Stimulated activated CD8-positive, alpha-beta memory T cell treated with anti-CD3 and anti-CD28 coated beads, Interleukin-2, amount 100 ng/mL, for 1 hour (primary cell): ENCODE results near the gene TGFB1.
"Not testable (repeated sequence)": the region's sequence is repeated elsewhere in the genome, so short reads cannot be mapped to it uniquely, and the experiment has no call there.

Experiments used
- DNase-seq, 2 donors: peaks; one replicate each; pipeline ENCODE4 v3.0.0-alpha.2; 2020; ENCODE audit warnings: low read depth in 2 of 2

The TGFB1 gene

DNA sequence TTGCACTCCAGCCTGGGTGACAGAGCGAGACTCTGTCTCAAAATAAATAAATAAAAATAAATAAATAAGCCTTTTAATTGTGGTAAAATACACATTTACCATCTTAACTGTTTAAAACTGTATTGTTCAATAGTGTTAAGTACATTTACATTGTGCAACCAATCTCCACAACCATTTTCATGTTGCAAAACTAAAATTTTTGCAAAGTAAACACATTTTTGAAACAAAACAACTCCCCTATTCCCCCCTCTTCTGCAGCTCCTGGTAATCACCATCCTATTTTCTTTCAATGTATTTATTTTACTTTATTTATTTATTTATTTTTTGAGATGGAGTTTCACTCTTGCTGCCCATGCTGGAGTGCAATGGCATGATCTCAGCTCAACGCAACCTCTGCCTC, 16.0 kb upstream of the TGFB1 start:
- DNase-seq, result no peak

DNA sequence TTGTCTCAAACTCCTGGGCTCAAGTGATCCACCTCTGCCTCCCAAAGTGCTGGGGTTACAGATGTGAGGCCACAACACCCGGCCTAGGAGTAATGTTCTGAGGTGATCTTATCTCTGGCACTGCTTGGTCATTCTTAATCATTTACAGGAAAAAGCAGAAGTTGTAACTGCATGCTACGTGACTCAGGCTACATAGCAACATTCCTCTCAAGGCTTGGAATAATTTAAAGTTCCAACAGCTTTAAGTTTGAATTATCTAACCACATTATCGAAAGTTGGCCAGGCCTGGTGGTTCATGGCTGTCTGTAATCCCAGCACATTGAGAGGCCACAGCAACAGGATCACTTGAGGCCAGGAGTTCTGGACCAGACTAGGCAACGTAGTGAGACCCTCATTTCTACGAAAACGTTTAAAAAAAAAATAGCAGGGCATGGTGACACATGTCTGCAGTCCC, 14.2 kb upstream of the TGFB1 start:
- DNase-seq, result no peak

DNA sequence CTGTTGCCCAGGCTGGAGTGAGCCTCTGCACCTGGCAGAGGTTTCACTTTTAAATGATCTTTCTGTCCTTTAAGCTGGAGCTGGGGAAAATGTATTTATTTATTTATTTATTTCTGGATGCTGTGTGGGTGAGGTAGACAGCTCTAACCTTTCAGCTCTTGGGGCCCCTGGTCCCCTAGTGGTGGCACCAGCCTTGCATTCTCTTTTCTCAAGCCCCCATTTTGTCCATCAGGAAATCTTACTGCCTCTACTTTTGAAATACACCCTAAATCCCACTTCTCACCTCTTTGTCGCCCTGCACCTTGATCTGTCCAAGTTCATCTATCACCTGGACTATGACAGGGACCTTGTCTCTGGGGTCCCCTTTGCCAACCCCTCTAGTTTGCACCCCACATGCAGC, 12.4 kb upstream of the TGFB1 start:
- DNase-seq, result no peak

DNA sequence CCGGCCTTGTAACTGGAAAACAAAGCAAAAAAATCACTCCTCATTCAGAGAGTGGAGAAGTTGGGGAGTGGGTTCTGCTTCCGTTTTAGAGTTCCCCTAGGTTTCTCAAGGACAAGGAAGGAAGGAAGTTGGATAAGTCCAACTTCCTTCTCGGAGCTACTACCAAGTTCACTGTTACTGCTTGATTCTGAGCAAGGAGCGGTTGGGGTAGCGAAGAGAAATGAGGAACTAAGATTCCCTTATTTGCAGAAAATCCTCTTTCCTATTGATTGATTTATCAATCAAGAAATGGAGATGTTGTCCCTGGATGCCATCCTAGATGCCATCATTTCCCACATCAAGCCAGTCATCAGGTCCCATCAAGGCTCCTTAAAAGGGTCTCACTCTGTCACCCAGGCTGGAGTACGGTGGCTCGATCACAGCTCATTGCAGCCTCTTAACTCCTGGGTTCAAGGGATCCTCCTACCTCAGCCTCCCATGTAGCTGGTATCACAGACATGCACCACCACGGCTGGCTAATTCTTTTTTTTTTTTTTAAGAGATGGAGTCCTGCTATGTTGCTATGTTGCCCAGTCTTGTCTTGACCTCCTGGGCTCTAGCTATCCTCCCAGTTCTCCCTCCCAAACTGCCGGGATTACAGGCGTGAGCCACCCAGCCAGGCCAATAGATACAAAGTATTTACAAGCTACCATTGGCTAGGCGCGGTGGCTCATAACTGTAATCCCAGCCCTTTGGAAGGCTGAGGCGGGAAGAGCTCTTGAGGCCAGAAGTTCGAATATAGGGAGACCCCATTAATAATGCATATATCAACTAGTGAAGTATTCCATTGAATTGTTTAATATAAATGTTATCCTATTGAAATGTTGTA, 11.0 kb upstream of the TGFB1 start:
- no peak for DNase-seq

DNA sequence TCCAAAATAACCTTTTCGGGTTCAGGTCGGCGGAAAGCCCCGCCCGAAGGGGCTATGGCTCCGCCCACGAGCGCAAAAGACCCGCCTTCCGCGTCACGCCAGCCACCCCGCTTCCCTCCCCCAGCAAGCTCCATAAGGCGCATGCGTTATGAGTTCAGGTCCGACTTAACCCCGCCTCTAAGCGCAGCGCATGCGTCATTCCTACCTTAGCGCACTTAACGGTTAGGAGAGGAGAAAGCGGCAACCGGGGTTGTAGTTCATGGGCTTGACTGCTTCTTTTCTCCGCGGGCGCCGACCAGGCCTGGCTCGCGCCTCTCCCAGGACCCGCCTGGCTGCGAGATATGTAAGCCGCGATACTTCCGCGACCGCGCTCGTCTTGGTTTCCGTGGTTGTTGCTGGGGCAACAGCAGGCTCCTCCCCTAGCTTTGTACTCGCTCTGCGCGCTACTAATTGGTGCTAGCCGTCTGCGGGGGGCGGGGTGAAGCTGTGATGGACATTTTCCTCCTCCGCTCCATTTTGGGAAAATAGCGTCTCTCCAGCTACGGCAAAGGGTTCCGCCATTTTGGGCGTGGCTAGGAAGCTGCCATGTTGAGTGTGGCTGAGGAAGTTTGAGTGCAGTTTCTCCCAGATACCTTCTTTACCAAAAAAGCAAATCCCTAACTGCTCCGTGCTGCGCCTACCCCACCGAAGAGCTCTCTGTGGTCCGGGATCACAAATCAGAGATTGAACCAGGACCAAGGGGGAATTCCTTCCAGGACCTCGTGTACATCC, 10.2 kb upstream of the TGFB1 start, which contains the start of gene B9D2:
Gene B9D2, minus strand, starts transcription at position 397 of the 771 bp plus-strand sequence. CDS start 630 bp downstream, outside the sequence.
- DNase-seq, result peak; percentile 93 to 97

DNA sequence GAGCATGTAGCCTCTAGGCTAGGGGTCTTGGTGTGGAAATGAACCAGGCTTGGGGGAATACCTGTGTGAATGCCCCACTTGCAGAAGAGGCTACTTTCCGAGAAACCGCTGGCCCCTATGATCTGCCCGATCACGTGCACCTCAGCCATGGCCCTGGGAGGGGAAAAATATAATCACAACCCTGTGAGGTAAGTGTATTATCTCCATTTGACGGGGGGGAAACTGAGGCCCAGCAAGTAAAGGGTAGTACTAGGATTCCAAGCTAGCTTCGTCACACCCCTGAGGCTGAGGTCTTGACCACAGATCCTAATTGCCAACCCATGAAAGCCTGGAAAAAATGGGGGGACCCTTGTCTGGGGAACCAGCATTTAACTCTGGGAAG, 9.6 kb upstream of the TGFB1 start:
- no peak for DNase-seq

DNA sequence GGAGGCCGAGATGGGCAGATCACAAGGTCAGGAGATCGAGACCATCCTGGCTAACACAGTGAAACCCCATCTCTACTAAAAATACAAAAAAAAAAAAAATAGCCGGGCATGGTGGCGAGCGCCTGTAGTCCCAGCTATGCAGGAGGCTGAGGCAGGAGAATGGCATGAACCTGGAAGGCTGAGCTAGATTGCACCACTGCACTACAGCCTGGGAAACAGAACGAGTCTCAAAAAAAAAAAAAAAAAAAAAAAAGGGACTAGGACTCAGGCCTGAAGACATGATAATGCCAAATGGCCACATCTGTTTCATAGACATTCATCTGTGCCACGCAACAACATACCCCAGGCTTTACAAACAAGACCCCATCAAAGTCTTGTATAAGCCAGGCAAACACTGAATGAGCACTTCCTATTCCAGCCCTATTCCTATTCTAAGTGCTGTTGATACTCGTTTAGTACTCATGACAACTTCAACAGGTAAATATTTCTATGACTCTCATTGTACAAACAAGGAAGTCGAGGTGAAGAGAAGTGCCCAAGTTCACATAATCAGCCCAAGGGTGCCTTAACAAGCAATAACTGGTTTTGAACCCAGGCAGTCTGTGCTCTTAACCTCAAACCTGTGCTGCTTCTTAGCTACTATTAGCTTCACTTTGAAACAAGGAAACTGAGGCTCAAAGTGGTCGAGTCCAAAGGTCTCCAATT, 8.6 kb upstream of the TGFB1 start:
- DNase-seq, result no peak

DNA sequence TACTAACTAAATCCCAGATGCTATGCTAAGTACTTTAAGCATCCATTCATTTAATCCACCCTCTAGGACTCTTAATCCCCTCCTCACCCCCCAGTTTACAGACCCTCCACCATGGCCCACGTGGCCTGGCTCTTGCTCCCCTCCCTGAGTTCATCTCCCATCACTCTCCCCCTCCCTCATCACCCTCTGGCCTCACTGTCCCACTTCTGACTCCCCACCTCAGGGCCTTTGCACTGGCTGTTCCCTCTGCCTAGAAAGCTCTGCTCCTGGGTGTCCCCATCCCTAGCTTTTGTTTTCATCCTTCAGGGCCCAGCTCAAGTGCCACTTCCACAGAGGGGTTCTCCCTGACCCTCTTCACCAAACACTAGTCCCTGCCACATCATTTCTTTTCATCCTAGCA, 6.0 kb upstream of the TGFB1 start:
- no peak for DNase-seq

DNA sequence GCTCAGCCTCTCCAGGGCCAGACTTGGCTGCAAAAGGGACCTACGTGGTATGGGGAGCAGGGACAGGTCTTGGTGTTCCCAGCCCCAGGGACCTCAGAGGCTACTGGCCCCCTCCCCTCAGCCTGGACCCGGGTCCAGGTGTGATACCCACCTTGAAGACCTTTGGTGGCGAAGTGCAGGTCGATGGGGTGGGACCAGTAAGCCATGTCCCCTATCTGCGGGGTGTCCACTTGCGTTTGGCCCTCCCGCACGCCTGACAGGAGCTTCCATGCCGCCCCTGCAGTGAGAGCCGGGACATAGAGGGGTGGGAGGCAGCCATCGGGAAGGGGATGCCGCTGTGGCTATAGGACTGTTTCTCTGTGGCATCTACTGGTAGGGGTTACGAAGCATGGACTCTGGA, 4.0 kb upstream of the TGFB1 start:
- DNase-seq, result no peak

DNA sequence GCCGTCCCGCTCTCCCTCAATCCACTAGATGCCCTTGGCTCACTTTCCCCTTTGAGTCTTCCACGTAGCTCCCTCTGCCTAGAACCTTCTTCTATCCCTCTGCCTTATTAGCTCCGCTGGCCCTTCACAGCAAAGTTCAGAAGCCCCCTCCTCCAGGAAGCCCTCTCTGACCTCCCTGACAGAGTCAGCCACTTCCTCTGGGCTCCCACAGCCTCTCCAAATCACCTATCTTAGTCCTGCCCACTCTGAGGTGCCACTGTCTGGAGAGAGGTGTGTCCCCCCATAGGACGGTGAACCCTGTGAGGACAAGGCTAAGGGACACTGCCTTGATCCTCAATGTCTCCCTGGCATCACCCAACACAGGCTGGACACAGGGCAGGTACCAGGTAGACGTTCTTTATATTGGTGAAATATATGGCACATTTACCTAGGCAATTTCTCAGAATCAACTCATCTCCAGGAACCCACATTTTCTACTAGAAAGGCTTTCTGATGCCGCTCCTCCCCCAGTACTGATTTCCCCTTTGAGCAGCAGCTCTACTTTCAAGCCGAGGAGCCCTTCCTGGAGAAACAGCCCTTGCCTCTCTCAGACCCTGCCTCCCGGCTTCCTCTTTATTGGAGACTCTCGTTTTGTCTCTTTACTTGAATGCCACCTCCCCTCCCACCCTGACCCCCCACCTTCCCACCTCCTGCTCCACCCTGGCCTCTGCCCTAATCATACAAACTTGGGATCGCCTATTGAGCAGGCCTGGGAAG, 3.4 kb upstream of the TGFB1 start:
- no peak for DNase-seq

DNA sequence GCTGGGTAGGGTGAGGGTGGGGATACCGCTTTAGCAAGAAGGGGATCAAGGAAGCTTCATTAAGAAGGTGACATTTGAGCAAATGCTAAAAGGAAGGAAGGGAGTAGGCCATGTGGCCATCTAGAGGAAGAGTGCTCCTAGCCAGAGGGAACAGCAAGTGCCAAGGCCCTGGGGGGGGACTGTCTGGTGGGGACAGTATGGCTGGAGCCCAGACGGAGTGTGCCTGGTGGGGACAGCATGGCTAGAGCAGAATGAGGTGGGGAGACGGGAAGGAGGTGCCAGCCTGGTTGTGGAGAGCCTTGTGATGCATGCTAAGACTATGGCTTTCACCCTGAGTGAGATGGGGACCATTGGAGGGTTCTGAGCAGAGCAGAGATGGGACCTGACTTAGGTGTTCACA, 2.1 kb upstream of the TGFB1 start:
- no peak for DNase-seq

DNA sequence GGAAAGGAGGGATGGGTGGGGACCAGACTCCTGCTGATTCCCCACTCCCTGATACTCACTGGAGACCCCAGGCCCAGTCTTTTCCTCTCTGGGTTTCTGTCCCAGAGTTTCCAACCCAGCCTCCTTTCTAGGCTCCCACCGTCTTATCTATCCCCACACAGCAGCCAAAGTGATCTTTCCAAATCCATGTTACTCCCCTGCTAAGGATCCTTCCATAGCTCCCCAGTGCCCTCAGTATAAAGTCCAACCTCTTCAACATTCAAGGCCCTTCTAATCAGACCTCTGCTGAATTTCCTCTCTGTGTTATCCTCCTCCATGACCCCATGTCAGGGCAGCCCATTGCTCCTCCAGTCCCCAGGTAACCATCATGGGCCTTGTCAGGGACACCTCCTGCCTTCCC, 1.3 kb upstream of the TGFB1 start:
- no peak for DNase-seq

DNA sequence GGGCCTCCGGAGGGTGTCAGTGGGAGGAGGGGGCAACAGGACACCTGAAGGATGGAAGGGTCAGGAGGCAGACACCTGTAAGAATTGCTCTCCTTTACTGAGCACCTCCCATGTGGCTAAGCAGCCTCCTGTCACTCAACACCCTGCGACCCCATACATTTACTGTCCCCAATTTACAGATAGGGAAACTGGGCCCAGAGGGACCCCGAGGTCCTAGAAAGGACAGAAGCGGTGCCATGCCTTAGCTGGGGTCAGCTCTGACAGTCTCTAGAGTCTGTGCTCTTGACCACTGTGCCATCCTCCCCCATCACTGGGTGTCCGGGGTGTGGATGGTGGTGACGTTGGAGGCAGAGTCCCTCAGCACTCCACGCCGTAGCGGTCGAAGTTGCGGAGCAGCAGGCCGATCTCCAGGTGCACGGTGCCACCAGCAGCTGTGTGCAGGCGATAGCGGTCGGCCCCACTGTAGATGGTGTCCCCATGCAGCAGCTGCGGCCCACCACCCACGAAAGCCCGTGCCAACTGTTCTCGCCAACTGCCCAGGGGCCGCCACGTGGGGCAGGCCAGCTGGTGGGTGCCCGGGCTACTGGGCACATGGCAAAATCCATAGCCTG, 726 bp upstream of the TGFB1 start:
- no peak for DNase-seq

DNA sequence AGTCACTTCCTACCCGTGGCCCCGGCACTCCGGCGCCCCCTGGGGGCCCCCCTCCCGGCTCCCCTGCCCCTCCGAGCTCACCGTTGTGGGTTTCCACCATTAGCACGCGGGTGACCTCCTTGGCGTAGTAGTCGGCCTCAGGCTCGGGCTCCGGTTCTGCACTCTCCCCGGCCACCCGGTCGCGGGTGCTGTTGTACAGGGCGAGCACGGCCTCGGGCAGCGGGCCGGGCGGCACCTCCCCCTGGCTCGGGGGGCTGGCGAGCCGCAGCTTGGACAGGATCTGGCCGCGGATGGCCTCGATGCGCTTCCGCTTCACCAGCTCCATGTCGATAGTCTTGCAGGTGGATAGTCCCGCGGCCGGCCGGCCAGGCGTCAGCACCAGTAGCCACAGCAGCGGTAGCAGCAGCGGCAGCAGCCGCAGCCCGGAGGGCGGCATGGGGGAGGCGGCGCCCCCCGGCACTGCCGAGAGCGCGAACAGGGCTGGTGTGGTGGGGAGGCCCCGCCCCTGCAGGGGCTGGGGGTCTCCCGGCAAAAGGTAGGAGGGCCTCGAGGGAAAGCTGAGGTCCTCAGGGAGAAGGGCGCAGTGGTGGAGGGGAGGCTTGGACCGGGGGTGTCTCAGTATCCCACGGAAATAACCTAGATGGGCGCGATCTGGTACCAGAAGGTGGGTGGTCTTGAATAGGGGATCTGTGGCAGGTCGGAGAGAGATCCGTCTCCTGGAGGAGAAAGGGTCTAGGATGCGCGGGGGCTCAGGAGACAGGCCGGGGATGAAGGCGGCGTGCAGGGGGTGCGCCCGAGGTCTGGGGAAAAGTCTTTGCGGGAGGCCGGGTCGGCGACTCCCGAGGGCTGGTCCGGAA, 885 bp downstream of the TGFB1 start:
- peak; percentile 62 to 64 for DNase-seq

DNA sequence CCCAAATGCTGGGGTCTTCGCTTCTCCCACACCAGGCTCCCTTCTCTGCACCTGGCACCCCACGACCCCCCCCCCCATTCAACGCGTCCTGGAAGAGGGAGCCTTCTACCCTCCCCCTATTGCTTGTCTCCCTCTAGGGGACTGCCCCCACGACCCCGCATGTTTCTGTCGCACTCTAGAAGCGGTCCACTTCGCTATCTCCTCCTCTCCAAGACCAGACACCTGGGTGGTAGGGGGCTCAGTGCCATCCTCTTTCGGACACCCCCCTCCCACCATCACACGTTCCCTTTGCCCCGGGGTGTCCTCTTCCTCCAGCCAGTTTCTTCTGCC, 1.5 kb downstream of the TGFB1 start:
- no peak for DNase-seq

DNA sequence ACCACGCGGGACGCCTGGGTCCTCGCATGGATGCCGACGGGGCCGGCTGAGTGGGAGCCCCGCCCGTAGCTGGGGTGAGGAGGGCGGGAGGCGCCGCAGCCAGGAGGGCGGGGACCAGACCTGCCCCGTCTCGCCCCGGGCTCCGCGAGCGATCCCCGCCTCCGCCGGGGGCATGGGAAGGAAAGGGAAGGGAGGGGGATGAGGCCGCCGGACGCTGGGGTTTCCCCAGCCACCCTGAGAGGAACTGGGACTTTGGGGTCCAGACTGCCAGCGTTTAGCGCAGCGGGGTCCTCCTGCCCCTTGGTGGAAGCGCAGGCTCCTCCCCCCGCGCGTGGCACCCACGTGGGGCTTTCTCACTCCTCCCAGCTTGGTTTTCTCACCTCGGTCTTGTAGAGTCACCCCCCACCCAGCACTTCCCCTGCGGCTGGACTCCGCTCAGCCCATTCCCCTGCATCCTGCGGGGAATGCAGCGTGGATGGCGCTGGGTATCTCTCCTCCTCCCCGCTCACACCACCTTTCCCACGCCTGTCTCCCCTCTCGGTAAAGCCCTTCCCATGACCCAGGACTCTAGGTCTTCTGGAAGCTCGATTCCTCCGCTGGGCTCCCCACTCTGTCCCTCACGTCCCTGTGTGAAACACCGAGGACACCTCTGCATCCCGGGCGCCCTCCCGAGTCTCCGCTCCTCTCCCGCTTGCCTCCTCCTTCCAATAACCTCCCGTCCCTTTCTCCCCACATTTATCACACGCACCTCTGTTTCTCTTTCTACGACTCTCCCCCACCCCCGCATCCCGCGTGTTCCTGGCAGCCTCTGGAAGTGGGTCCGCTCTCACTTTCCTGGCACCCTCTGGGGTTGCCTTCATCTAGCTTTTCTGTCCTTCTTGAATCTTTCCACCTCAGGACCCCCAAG, 2.1 kb downstream of the TGFB1 start:
- peak; percentile 69 to 73 for DNase-seq

DNA sequence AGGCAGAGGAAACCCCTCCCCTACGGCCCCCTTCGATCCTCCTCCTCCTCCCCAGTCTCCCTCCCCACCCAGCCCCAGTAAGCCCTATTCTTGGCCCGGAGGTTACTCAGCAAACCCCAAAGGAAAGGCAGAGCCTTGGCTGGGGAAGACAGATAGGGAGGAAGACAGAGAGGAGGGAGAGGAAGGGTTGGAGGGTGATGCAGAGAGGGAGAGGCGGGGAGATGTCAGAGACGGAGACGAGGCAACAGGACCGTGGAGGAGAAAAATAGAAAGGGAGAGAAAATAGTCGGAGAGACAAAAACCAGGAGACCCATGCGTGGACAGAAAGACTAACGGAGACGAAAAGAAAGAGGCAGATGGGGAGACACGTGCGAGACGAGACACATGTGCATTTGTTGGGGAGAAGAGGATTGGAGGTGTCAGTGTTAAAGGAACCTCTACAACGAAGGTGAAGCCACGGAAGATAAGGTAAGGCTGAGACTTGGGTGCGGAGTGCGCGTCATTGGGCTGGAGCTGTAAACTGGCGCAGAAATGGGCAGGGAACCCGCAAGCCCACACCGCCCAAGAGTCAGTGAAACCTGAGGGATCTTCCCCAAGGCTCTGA, 2.9 kb downstream of the TGFB1 start:
- no peak for DNase-seq

DNA sequence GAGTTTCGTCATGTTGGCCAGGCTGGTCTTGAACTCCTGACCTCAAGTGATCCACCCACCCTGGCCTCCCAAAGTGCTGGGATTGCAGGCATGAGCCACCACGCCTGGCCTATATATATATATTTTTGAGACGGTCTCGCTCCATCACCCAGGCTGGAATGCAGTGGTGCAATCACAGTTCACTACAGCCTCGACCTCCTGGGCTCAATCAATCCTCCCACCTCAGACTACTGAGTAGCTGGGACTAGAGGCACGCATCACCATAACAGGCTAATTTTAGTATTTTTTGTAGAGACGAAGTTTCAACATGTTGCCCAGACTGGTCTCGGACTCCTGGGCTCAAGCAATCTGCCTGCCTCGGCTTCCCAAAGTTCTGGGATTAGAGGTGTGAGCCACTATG, 6.8 kb downstream of the TGFB1 start:
- DNase-seq, result not testable (repeated sequence)

DNA sequence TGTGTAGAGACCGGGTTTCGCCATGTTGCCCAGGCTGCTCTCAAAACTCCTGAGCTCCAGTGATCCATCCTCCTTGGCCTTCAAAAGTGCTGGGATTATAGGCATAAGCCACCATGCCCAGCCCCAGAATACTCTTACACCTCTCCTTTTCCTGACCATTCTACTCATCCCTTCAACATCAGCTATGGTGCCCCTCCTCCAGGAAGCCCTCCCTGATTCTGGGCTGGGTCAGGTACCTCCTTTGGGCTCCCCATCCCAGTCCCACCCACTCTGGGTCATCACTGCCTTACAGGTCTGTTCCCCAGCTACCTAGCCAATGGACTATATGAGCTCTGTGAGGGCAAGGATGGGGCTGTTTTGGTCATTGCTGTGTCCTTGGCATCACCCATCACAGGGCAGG, 9.6 kb downstream of the TGFB1 start:
- no peak for DNase-seq
